GM21360 (cell line): Measurements from ENCODE around the gene SEL1L2.
"Not testable (repeated sequence)": the region's sequence is repeated elsewhere in the genome, so short reads cannot be mapped to it uniquely, and the experiment has no call there.

Experiments
- ATAC-seq: cut with Tn5 transposase; IDR thresholded peaks from one replicate; pipeline ENCODE4 v1.9.1; 2021; ENCODE audit warnings: mild to moderate bottlenecking, moderate library complexity; ENCODE audit not compliant: unreplicated experiment

The SEL1L2 gene

GRCh38 chr20:13990465-13990864, at the start of gene SEL1L2:
Gene SEL1L2 (minus strand): TSS chr20:13990614. CDS start chr20:13990534, 80 bp downstream.
- ATAC-seq = no peak

GRCh38 chr20:14036567-14036966, 46.2 kb upstream of the SEL1L2 start:
- no peak for ATAC-seq

DNA sequence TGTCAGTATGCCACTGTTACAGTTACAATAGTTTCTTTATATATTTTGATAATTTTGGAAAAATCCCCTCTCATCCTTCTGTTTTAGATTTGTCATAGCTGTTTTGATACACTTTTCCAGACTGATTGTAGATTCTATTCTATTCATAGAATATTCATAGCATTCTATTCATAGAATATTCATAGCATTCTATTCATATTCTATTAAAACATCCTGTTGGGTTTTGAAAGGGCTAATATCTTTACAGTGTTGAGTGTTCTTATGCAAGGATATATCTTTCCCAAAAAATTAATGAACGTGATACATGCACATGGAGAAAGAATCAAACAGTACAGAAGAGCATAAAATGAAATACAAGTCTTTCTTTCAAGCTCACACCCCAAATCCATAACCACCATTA, 42.9 kb upstream of the SEL1L2 start:
- ATAC-seq = no peak

- ATAC-seq = no peak
Observed at GRCh38 chr20:14030991-14031390, 40.6 kb upstream of the SEL1L2 start.

GRCh38 chr20:14012671-14013070, 22.3 kb upstream of the SEL1L2 start:
- no peak for ATAC-seq

GRCh38 chr20:14009208-14009607, 18.8 kb upstream of the SEL1L2 start:
- ATAC-seq = no peak

GRCh38 chr20:14005996-14006395, 15.6 kb upstream of the SEL1L2 start:
- no peak for ATAC-seq

DNA sequence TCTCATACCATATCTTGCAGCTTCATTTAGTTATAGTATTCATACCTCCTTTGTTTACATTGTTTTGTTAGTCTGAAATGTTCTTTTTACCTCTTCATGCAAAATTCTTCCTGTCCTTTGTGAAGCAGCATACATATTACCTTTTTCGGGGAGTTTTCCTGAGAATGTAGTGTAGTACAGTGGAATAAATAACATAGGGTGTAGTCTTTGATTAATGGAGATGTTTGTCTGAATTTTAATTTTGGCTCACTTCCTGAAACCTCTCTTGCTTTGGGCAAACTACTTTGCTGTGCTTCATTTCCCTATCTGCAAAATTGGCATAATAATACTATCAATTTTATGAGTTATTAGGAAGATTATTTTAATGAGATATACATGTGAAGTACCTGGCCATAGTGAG, 10.5 kb upstream of the SEL1L2 start:
- no peak for ATAC-seq

DNA sequence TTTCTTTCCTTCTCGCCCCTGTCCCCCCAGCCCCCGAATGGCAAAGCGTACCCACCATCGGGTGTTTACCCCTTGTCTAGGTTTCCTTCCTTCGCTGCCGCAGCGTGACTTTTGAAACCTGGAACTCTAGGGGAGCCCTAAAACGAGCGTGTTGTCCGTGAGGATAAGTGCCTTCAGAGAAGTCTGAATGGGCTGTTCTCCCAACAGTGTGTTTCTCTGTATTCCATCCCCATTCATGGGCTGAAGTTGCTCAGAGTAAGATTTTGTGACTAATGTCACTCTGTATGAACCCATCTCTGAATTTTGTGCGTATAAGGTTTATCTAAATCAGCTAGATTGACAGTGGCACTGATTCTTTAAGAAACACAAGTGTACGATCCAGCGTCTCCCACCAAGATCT, 5.9 kb upstream of the SEL1L2 start:
- no peak for ATAC-seq

DNA sequence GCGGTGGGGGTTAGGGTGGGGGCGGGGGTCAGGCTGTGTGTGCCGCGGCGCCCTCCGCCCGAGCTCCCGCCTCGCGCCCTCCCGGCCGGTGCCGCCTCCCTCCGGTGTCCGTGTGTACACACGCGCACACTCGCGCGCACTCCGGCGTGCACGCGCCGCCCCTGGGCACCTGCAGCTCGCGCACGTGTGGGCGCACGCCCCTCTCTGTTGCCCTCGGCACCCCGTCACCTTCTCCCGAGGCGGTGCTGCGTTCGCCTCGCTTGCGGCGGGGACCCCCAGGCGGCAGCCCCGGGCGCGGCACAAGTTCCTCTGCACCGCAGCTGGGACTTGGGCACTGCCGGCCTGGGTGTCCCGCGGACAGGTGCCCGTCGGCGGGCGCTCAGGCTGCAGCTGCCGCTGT, 5.4 kb upstream of the SEL1L2 start:
- no peak for ATAC-seq

GRCh38 chr20:13995086-13995665, 4.8 kb upstream of the SEL1L2 start, which contains the start of gene MACROD2:
Gene MACROD2 (plus strand): TSS chr20:13995516.
- ATAC-seq = peak; percentile 74

DNA sequence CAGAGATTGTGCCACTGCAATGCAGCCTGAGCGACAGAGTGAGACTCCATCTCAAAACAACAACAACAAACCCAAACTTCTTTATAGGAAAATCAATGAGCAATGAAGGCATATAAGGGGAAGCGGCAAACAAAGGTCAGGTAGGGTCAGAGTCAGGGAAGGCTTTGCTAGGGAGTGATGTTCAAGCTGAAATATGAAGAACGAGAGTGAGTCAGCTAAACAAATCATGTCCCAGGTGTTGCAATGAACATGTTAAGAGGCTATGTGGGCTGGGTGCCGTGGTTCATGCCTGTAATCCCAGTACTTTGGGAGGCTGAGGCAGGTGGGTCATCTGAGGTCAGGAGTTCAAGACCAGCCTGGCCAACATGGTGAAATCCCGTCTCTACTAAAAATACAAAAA, 1.5 kb upstream of the SEL1L2 start:
- not testable (repeated sequence) for ATAC-seq

GRCh38 chr20:13991311-13991710, 897 bp upstream of the SEL1L2 start:
- no peak for ATAC-seq

DNA sequence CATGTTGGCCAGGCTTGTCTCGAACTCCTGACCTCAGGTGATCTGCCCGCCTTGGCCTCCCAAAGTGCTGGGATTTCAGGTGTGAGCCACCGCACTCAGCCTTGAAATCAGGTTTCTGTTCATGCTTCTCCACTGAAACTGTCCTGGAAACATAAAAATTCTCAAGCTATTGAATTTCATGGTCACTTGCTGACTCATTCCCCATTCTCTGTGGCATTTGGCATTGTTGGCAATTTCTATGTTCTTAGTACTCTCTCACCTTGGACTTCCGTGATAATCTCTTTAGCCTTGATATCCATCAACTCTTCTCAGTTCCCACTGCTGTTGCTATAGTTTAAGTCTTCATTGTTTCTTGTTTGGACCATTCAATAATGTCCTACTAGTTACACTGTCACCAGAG, 6.2 kb downstream of the SEL1L2 start:
- no peak for ATAC-seq

GRCh38 chr20:13960525-13960924, 29.9 kb downstream of the SEL1L2 start:
- ATAC-seq = no peak

- no peak for ATAC-seq
Observed at GRCh38 chr20:13960119-13960518, 30.3 kb downstream of the SEL1L2 start.

GRCh38 chr20:13953227-13953626, 37.2 kb downstream of the SEL1L2 start:
- ATAC-seq = no peak

DNA sequence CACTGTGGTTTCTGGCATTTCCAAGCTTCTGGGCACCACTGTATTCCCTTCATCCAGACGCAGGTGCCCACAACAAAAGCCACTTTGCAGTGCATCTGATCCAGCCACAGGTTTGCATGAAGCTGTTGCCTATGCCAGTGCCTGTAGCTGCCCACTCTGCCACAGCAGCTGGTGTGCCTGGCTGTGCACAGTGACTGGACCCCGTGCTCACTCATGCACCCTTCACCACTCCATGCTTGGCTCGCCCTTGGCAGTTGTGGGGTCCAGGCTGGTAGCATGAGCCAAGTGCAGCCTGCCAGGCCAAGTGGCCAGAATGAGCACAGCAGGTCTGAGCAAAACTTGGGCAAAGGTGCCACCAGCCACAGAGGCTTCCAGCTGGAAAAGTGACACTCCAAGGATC, 42.7 kb downstream of the SEL1L2 start:
- no peak for ATAC-seq

DNA sequence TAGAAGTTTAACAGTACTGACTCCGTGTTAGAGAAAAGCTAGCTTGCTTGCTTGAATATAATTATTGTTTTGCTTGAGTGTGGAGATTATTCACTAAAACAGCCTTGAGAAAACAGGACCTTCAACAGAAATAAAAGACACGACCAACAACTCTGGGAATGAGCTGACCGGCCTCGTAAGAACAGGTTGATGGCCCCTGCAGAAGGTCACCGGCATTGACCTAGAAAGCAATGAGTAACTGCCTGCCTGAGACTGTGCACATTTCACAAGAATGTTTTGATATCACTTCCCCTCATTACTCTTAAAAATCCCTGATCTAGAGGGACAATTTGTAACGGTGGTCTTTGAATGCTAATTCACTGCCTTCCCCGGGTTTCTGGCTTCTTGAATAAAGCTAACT, 49.4 kb downstream of the SEL1L2 start:
- ATAC-seq = no peak

DNA sequence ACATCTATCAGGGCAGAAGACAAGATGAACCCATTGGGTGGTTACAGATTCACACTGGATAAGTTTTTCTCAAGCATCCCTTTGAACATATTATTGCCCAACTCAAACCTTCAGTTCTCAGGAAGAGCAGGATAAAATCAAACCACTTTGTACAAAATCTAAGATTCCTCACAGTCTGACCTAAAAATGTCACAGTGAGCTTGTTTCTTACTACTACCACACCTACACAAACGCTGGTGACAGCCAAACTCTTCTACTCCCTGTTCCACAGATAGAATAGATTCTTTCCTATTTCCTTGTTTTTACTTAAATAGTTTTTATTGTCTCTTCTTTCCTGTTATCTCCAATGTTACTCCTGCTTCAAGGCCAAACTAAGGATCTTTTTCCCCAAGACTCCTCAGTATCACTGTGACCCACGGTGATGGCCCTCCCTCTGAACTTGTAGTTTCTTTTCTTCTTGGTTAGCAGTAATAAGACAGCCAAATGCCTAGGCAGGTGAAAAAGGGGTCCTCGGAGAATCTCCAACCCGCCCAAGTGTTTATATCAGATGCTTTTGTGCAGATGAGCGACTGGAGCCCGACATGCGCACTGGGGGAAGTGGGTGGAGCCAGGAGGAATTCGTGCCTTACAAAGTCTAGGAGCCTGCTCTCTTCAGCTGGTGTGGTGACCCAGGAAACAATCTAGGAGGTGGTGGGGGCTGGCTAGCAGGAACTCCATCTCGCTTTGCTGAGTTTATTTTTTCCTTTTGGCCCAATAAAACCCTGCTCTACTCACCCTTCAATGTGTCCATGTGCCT, 53.4 kb downstream of the SEL1L2 start:
- no peak for ATAC-seq

DNA sequence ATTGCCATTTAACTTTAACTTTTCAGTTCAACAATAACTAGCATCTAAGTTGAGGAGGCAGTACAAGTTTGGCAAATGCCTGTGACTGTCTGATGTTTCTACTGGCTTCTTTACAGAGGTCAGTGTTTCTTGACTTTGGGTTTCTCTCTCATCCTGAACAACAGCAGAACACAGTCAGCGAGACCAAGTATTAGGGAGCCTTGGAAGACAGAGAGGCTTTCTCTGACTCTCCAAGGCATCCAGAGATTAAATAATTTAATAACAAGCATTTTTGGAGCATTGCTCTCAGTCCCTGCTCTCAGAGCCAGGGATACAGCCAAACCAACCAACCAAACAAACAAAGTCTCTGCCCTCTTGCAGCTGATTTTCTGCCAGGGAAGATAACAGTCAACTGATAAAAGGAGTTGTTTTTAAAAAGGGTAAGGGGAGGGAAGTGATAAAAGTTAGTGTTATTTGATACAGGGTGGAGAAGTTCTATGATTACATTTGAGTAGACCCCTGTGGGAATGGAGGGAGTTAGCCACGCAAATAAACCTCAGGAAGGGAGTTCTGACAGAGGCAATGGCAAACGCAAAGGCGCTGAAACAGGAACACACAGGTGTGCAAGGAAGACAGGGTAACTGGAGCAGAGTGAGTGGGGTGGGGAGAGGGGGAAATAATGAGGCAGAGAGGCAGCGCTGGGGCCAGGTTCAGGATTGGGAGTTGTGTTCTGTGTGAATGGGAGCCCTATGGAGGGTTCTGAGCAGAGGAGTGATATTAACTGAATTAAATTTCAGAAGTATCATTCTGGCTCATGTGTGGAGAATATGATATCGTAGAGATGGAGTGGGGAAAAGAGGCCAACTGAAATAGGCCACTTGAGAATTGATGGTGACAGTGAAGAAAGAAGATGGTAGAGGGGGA, 55.2 kb downstream of the SEL1L2 start:
- ATAC-seq = no peak

DNA sequence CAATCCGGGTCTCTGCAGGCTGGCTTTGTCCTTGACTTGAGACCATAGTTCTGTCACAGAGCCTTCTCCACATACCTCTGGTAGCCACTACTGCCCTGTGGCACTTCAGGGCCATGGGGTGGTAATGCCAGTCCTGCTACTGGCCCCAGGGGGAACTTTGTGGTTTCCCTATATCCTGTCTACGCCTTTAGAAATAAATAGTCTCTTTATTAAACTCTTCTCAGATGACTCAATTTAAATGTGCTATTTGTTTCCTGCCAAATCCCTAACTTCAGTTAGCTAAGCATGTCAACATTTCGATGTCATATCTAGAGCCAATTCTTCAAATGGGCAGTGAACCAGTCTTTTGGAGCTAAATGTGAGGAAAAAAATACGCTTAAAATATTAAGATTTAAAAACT, 60.1 kb downstream of the SEL1L2 start:
- no peak for ATAC-seq
